Measurements from ENCODE around the gene ZC3H12D. TPM values are rescaled to one million over a fixed set of nuclear protein-coding genes. Genes with fewer than 3 reads are reported as not detected.

Gene ZC3H12D
- total and polyA plus RNA-seq, 9 of the 15 experiments (the other 6 are each of a cell fraction or from before 2014, with no cell fraction given): 0.04 to 0.27 (median 0.05) TPM; not detected in 3

DNA sequence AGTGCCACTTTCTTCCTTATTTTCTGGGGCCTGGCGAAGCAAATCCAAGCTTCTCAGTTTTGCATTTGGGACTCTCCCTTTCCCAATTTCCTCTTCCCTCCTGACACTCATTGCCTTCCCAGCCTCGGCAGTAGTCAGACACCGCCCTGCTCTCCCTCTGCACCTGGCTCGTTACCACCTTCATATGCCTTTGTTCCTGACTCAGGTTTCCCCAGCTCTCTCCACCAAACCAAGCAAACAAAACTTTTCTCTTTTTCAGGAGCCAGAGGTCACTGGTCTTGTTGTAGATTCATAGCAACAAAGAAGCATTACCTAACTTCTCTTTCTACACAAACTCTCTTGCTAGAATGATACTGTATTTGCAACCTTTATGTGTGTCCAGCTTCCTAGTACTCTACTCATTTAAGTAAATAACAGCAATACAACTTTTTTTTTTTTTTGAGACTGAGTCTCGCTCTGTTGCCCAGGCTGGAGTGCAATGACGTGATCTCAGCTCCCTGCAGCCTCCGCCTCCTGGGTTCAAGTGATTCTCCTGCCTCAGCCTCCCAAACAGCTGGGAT, 9.0 kb upstream of the ZC3H12D start:
- POLR2A ChIA-PET: interaction anchor here (0.9 kb wide), 1 partner anchor 16 kb away, joined by 4 read pairs; no protein-coding TSS in a partner anchor
- no peaks in the 10 kb centered on the region for H4K20me1 ChIP-seq (replicated peaks; ENCODE audit: control insufficient read depth, insufficient read depth, low read length)
- intact Hi-C loops (cut with micrococcal nuclease) (no loop called here), in situ Hi-C loops (cut with MboI) (no loop called here)
- BruUV-seq (replicated peaks): no TSS peak
- TF ChIP-seq NFYB (IDR thresholded peaks at IDR 0.05; ENCODE audit: extremely low read depth, insufficient read length) (no peak), ZNF121 (CRISPR knock-in tag; conservative IDR thresholded peaks at IDR 0.05) (0 out of 2 replicates have a peak, but pooled peaks have one; percentile 12)
- peaks cover 26 to 39% of the 10 kb centered on the region in 2 experiments for H3K27me3 ChIP-seq (ENCODE audit: control insufficient read depth in 2 of 2, insufficient read depth in 2 of 2, low read length in 2 of 2)
- no peaks in the 10 kb centered on the region for H3K9me1 ChIP-seq (ENCODE audit: control insufficient read depth, insufficient read depth, low read length)
- no peaks in the 10 kb centered on the region for H3K79me2 ChIP-seq (ENCODE audit: control insufficient read depth, insufficient read depth, low read length)
- DNase-seq (ENCODE audit: extremely low read depth in 1 of 4, low spot score in 3 of 4) (no peak), ATAC-seq (no peak), FAIRE-seq (no peak)
- H3K27ac ChIP-seq (ENCODE audit: extremely low read depth, low read depth, low read length): no peak overlapping the region
- H3K4me1 ChIP-seq (replicated peaks in 1 of 2; ENCODE audit: control insufficient read depth in 2 of 2, insufficient read depth in 2 of 2, low read length in 2 of 2): no peaks in the 10 kb centered on the region
- no peak overlapping the region for H3K9ac ChIP-seq (ENCODE audit: insufficient read depth in 1 of 2, low read depth in 2 of 2, low read length in 2 of 2)
- H3K36me3 ChIP-seq (ENCODE audit: control insufficient read depth, insufficient read depth, low read length): no peaks in the 10 kb centered on the region
- CTCF ChIA-PET (ENCODE audit: low intra/inter-chr PET ratio): interaction anchor here (0.7 kb wide), 1 partner anchor 10 kb away, joined by 3 read pairs; no protein-coding TSS in a partner anchor
- H3K4me3 ChIP-seq: no peak overlapping the region
- H3K9me3 ChIP-seq (replicated peaks; ENCODE audit: control insufficient read depth, insufficient read depth, low read depth, low read length): no peaks in the 10 kb centered on the region
- H2AFZ ChIP-seq (ENCODE audit: low read depth, low read length): no peak overlapping the region
- 8% methylated on average over 7 of the region's 7 CpGs for WGBS (ENCODE audit: insufficient coverage, low coverage, missing lambda C conversion rate)
- no peak overlapping the region for H3K4me2 ChIP-seq (ENCODE audit: insufficient read depth, low read length)

DNA sequence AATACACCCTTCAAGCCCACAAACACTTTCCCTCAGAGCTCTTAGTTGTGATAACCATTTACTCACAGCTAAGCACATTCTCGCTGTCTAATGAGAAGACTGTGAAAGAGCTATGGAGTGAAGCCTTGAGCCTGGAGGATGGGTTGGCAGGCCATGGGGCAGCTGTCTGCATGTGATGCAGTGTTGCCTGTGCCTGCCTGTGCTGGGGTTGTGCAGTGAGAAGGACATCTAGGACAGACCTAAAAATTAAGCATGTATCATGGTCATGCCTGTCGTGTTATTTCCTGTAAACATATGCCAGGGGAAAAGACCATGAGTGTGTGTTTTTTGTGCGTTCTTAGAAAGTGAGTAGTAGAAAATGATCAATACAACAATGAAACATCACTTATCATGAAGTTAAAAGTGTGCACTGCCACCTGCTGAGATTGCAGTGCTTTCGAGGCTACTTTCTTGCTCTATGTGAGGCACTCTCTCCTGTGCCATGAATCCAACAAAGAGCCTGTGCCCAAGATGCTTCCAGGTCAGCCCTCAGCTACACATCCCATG, 8.1 kb upstream of the ZC3H12D start:
- no TSS peak for BruUV-seq (replicated peaks)
- FAIRE-seq: no peak
- 6% methylated on average over 4 of the region's 4 CpGs for WGBS (ENCODE audit: insufficient coverage, low coverage, missing lambda C conversion rate)
- TF ChIP-seq MEF2A (IDR thresholded peaks at IDR 0.05; ENCODE audit: control insufficient read depth, low read depth, low read length): no peak
- TF ChIP-seq, protein P1, sequence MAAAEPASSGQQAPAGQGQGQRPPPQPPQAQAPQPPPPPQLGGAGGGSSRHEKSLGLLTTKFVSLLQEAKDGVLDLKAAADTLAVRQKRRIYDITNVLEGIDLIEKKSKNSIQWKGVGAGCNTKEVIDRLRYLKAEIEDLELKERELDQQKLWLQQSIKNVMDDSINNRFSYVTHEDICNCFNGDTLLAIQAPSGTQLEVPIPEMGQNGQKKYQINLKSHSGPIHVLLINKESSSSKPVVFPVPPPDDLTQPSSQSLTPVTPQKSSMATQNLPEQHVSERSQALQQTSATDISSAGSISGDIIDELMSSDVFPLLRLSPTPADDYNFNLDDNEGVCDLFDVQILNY (CRISPR knock-in tag; IDR thresholded peaks at IDR 0.05): no peak
- TF ChIP-seq ZNF263 (CRISPR knock-in tag; IDR thresholded peaks at IDR 0.05; ENCODE audit: borderline replicate concordance): no peak
- no peak for TF ChIP-seq CEBPZ (IDR thresholded peaks at IDR 0.05; ENCODE audit: borderline replicate concordance, low read depth, low read length)
- no peak for TF ChIP-seq EP400 (IDR thresholded peaks at IDR 0.05)
- no peak for TF ChIP-seq SIN3B (IDR thresholded peaks at IDR 0.05; ENCODE audit: low read depth)
- TF ChIP-seq TCF3 (CRISPR knock-in tag; IDR thresholded peaks at IDR 0.05): no peak
- no peak for TF ChIP-seq ZNF717 (CRISPR knock-in tag; IDR thresholded peaks at IDR 0.05)
- no peak for TF ChIP-seq KHSRP (IDR thresholded peaks at IDR 0.05)
- no peak for TF ChIP-seq ZFP1 (CRISPR knock-in tag; IDR thresholded peaks at IDR 0.05)

More for the DNA sequence above, 8.1 kb upstream of the ZC3H12D start:
- Histone ChIP-seq H3K4me3 (no peak overlapping the region), H3K4me1 (replicated peaks in 1 of 2; ENCODE audit: control insufficient read depth in 2 of 2, insufficient read depth in 2 of 2, low read length in 2 of 2) (no peaks in the 10 kb centered on the region), H2AFZ (ENCODE audit: low read depth, low read length) (no peak overlapping the region), H3K4me2 (ENCODE audit: insufficient read depth, low read length) (no peak overlapping the region), H3K27me3 (ENCODE audit: control insufficient read depth in 2 of 2, insufficient read depth in 2 of 2, low read length in 2 of 2) (peaks cover 30 to 49% of the 10 kb centered on the region in 2 experiments), H3K9me1 (ENCODE audit: control insufficient read depth, insufficient read depth, low read length) (no peaks in the 10 kb centered on the region), H3K9ac (ENCODE audit: insufficient read depth in 1 of 2, low read depth in 2 of 2, low read length in 2 of 2) (no peak overlapping the region), H3K79me2 (ENCODE audit: control insufficient read depth, insufficient read depth, low read length) (no peaks in the 10 kb centered on the region), H3K36me3 (ENCODE audit: control insufficient read depth, insufficient read depth, low read length) (no peaks in the 10 kb centered on the region), H4K20me1 (replicated peaks; ENCODE audit: control insufficient read depth, insufficient read depth, low read length) (no peaks in the 10 kb centered on the region), H3K9me3 (replicated peaks; ENCODE audit: control insufficient read depth, insufficient read depth, low read depth, low read length) (no peaks in the 10 kb centered on the region), H3K27ac (ENCODE audit: extremely low read depth, low read depth, low read length) (no peak overlapping the region)
- intact Hi-C loops (cut with micrococcal nuclease): no loop called here
- ChIA-PET CTCF (ENCODE audit: low intra/inter-chr PET ratio) (no interaction called here), POLR2A (interaction anchor here (0.5 to 0.9 kb wide), 2 partner anchors 17 to 944 kb away, joined by 3 to 4 read pairs; no protein-coding TSS in a partner anchor)
- in situ Hi-C loops (cut with MboI): no loop called here
- ATAC-seq (no peak; the same call in 2 of the 3 replicates), DNase-seq (ENCODE audit: extremely low read depth in 1 of 4, low spot score in 3 of 4) (no peak)

Measured in K562 (cell line).